Activated gamma-delta T cell treated with anti-CD3 and anti-CD28 coated beads, Interleukin-2, amount 50 U/mL, for 16 hours (primary cell): ENCODE measurements around the gene SPEG.
A peak's percentile ranks its signal among the peaks of the same experiment; 100 is the strongest.

Source experiments
- DNase-seq: peaks from one replicate; pipeline ENCODE4 v3.0.0-alpha.2; 2020; ENCODE audit warnings: low read depth

SPEG gene

DNA sequence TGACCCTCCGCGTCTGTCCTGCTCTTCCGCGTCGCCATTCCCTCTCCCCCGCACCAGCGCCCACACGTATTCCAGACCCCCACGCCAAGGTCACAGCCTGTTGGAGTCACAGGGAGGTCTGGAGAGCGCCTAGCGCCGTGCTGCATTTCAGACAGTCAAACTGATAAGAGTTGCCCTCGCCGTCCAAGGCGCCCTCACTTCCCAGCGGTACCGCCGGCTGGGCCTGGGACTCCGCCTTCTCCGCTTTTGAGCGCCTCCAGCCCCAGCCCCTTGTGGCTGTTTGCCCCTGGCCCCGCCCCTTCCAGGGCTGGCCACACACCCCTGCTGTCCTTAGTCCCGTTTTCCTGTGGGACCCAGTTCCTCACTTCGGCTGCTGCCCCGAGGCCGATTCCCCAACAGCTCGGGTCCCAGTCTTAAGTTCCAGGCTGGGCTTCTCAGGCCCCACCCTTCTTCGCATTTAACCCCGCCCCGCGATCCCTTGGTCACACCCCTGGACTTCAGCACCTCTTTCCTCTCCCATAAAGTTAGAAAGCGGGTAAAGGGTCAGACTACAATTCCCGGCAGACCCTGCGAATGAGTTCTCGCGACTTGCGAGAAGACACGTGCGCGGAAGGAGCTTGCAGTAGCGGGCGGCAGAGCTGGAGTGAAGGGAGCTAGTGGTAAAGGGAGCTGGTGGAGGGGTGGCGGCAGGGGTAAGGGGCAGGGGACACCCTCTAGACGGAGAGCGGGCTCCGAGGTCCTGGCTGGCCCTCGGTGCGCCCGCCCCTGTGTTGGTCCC, 63.8 kb downstream of the SPEG start, which contains the start of gene GMPPA:
GMPPA (plus strand) TSS at position 612 of the 778 bp plus-strand sequence. CDS start 1,085 bp downstream, outside the sequence.
- peak; percentile 85 for DNase-seq

DNA sequence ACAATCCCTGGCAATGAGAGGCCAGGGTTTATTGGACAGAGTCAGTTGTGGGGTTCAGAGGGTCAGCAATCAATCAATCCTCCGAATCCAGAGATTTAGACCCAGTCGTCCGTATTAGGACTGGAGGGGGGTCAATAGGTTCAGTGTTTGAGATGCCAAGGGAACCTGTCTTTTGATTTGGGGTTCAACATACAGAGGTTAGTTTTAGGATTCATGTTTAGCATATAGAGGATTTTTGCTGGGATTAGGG, 64.3 kb downstream of the SPEG start:
- no peak for DNase-seq

DNA sequence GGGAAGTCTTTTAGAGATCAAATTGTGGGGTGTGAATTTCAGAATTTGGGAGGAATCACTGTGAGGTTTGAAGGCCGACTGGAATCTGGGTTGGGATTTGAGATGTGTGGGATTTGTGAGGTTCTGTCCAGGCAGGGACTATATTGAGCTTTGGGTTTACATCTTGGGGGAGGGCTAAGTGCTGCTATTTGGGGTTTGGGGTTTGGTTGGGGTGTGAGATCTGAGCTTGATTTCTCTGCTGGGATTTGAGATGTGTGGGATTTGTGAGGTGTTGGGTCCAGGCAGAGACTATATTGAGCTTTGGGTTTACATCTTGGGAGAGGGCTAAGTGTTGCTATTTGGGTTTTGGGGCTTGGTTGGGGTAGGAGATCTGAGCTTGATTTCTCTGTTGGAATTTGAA, 64.9 kb downstream of the SPEG start:
- DNase-seq: no peak

DNA sequence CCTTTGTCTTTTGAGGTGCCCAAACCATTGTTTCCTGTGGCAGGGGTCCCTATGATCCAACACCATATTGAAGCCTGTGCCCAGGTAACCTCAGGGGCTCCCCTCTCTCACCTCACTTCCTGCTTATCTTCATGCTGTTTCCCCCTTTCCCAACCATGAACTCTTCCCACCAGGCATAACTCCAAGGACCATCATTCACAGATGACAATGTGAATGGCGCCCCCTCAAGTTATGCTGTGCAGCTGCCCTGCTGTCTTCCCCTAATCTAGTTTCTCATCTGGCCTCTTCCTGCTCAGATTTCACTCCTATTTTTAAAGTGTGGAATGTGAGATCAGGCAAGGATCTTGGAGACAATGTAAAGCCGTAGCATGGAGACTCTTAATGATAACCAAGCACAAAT, 65.5 kb downstream of the SPEG start:
- no peak for DNase-seq

DNA sequence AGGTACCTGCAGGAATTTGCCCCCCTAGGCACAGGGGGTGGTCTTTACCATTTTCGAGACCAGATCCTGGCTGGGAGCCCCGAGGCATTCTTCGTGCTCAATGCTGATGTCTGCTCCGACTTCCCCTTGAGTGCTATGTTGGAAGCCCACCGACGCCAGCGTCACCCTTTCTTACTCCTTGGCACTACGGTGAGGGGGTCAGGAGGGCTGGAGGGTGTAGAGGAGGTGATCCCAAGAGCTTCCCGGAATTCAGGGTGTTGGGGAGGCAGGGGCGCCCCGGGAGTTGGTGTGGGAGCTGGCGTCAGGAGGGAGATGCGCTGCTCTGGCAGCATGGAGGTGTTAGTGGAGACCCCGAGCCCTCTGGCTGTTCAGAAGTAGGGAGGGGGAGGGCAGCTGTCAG, 67.2 kb downstream of the SPEG start:
- DNase-seq: no peak

GRCh38 chr2:219502618-219503017, 68.0 kb downstream of the SPEG start:
- DNase-seq: no peak

DNA sequence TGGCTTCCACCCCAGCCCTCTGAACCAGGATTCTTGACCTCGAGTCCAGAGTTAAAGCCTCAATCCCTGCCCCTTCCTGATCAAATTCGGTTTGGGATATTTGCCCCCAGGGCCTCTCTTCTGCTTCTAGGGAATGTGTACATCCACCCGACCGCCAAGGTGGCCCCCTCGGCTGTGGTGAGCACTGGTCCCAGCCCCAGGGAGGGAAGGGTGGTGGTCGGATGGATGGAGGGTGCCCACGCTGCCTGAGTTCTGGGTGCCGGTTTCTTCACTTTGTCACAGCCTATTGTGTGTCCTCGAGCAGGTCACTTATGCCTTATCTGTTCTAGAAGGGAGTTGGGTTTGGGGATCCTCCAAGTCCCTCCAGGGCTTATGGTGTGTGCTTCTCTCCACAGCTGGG, 70.9 kb downstream of the SPEG start:
- no peak for DNase-seq

DNA sequence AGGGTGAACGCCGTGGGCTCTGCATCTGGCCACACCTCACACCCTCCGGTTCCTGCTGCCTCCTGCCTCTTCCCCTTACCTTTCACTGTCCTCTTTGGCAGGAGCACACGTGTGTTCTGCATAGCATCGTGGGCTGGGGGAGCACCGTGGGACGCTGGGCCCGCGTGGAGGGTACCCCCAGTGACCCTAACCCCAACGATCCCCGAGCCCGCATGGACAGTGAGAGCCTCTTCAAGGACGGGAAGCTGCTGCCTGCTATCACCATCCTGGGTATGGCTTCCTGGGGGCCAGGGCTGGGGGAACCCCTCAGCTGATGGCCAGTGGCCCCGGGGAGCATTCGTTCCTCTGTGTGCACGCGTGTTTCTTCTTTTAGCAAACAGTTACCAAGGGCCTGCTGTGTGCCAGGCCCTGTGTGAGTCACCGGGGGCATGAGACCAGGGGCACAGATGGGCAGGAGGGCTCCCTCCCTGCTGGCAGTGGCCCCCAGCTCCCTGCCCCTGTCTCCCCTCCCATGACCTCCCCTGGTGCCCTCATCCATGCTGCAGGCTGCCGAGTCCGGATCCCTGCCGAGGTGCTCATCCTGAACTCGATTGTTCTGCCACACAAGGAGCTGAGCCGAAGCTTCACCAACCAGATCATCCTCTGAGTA, 71.6 kb downstream of the SPEG start:
- DNase-seq: no peak

GRCh38 chr2:219506802-219507526, 72.3 kb downstream of the SPEG start:
- DNase-seq: no peak

DNA sequence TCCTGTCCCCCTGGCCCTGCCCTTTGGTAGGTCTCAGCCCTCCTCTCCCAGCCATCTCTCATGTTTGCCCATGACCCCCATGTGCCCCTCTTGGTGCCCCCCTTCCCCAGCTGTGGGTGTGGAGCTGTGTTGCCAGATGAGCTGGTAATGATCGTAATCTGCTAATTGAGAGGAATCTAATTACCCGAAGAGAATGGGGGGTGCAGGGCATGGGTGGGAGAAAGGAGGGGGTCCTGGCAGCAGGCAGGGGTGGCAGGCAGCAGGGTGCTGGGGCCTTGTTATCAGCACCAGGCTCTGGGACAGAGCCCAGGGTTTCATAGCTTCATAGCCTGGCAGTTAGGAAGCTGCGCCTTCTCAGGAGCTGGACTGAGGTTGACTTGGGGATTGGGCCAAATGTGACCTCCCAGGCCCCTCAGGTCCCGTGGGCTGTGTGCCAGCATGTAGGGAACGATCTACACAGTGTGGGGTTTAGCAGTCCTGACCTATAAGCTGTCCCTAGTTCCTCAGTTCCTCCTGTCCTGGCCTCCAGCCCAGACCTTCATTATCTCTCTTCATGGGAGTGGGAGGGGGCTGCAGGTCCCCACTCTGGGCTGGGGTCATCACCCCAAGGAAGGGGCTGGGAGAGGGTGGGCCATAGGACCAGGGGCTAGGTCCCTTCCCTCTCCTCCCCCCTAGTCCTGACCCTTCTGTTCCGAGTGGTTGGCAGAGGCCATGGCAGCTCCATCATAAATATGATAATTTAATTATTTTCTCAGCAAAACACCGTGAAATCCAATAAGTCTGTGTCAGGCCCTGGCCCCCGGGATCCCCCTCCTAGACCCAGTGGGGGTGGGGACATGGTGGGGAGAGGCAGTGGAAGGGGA, 73.2 kb downstream of the SPEG start:
- DNase-seq: no peak

DNA sequence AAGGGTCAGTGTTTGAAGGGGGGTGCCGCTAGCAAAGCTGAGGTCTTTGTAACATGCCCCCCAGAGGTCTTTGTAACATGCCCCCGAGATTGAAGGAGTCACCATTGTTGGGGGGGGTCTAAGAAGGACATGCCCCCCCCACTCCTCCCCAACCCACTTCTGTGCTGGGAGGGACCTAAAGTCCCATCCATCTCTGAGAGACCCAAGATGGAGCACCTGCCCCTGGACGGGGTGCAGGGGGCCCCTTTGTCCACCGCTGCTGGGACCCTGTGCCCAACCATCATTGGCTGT, 73.7 kb downstream of the SPEG start:
- DNase-seq: no peak

DNA sequence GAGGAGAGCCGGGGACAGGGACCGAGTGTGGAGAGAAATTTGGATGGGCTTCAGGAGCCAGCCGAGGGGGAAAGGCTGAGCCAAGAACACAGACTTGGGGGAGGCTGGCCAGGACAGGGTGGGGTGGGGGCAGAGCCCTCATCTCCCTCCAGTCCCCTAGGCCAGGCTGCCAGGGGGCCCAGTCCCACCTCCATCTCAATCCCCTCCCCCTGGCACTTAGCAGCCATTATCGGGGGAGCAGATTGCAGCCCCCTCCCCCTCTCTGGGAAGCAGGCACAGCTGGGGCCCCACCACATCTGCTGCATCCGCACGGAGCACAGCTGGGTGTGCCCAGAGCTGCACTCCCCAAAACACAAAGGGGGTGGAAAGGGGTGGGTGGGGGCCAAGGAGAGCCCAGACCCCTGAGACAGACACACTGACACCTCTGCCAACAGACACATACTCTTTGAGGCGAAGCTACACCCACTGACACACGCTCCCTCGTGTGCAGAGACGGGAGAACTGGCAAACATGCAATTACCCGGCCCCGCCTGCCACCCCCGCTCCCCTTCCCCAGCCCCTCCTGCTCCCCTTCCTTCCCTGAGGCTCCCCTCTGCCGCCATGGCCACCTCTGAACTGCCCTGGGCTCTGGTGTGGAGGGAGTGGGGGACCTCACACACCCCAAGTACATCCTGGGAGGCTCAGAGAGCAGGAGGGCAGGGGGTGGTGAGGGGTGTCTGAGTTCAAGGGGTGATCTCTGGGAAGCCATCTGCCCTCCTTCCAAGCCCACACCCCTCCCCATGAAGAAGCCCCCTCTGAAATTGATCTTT, 74.5 kb downstream of the SPEG start:
- DNase-seq: no peak

DNA sequence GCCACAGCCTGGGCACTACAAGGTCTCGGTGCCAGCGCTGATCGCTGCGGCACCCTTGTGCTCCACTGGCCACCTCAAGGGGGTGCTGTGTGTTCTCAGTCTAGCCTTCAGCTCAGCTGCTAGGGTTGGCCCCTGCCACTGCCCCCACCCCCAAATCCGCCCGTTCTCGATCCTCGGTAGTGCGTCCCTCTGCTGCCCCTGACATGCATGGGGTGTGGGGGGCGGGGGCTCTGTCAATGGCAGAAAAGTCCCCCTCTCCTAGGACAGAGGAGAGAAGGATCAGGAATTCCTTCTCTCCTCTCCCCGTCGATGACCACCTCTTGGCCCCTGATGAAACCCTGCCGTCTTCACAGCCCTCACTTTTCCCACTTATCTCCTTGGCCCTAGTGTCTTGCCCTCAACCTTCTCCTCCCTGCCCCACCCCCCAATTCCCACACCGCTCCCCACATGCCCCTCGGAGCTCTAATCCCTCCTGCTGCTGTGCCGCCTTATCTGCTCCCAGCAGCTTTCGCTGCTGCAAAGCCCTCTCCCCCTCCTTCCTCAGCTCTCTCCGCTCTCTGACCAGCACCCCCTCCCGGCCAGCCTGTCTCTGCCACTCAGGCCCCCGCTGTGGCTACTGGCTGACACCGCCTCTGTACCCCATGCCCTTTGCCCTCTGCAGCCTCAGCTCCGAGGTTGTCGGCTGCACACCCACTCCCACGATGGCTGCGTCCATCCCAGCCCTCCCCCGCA, 75.3 kb downstream of the SPEG start:
- no peak for DNase-seq

DNA sequence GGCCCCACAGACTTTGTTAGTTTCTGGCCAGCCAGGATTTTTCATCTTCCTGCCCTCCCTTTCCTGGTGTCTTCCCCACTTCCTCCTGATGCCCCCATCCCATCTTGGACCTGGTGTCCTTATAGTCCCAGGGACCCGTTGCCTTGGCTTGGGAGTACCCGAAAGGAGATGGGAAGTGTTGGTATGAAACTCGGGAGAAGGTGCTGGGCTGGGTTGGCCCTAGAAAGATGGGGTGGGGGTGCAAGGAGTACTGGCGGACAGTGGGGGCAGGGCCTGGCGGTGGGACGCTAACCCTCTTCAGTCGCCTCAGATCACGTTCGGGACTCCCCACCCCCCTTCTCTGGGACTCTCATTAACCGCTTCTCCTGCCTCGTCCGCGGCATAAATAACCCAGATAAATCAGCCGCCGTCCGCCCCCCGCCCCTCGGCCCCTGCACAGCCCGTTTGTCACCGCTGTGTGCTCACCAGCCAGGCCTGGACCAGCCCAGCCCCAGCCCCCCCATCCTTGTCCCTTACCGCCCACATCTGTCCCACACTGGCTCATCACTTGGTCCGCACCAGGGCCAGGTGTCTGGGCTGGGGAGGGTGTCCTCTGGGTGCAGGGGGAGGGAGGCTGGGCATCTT, 76.0 kb downstream of the SPEG start:
- DNase-seq: no peak

DNA sequence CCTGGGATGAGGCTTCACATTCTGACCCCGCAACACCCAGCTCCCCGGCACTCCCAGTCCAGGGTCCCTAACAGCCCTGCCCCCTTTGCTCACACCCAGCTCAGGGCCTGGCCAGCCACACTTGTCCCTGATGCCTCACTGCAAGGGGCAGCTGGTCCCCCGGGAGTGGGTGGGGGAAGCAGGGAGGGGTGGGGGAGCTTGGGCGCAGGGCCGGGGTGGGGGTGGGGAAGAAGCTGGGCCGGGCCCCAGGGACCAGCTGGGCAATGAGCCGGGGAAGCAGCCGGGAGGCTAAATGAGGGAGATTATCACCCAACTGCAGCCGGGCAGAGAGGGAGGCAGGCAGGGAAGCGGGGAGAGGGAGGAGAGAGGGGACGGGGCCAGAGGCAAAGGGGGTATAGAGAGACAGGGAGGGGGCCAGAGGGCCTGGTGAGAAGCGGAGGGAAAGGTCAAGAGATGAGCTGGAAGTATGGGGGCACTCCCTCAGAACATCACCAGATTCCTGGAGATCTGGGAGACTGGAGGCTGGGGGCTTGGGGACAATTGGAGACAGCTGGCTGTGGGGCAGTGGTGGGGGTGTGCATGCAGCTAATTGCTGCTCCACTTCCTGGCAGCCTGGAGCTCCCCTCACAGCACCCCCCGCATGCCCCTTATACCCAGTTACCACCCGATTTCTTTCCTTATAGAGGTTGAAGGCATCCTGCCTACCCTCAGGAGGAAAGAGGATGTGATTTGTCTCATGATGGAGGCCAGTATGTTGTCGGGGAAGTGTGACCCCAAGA, 77.1 kb downstream of the SPEG start:
- no peak for DNase-seq

- DNase-seq: no peak
Measured at GRCh38 chr2:219512524-219513216, 78.0 kb downstream of the SPEG start.

DNA sequence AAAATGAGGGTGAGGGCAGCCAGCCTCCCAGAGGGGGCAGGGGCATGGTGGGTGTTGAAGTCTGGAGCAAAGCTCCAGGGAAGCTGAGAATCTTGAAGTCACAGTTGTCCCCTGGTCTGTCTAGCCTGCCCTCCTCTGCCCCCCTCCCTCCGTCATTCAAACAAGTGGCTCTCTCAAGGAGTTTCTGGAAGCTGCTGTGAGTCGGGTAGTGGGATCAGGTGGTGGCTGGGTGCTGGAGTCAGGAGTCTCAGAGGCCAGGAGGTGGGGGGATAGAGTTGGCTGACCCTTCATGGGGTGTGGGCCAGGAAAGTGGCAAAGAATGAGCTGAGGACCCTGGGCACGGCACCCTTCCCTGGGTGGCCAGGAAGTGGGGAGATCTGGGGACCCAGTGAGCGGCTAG, 79.1 kb downstream of the SPEG start:
- no peak for DNase-seq

- DNase-seq: no peak
Measured at GRCh38 chr2:219514196-219514761, 79.6 kb downstream of the SPEG start, which contains the start of gene ASIC4. TSS of gene ASIC4 (plus strand) at chr2:219514482. CDS start at chr2:219514725, 243 bp downstream.

- DNase-seq: no peak
Measured at GRCh38 chr2:219514836-219515235, 80.2 kb downstream of the SPEG start.
